Panc1 (cell line): Measurements from ENCODE around the gene DGCR2.

Experiments used
- CTCF ChIP-seq: fragments of 450-650 bp; IDR thresholded peaks from 2 replicates; pipeline ENCODE4 v1.5.1; 2017; ENCODE audit warnings: mild to moderate bottlenecking
- POLR2AphosphoS5 ChIP-seq: IDR thresholded peaks from 2 replicates; pipeline ENCODE4 v1.6.1; 2012; ENCODE audit warnings: mild to moderate bottlenecking, low read depth, low read length, moderate library complexity
- REST ChIP-seq, 2 experiments: IDR thresholded peaks; 2 replicates each; pipeline ENCODE4 v1.6.1; 2011 to 2012; ENCODE audit warnings: low read depth in 2 of 2, control low read depth in 1 of 2, low read length in 1 of 2, mild to moderate bottlenecking in 1 of 2, moderate library complexity in 1 of 2; ENCODE audit not compliant: insufficient read depth in 1 of 2
- SIN3A ChIP-seq: IDR thresholded peaks from 2 replicates; pipeline ENCODE4 v1.6.1; 2012; ENCODE audit warnings: low read depth, mild to moderate bottlenecking, low read length, moderate library complexity, borderline replicate concordance; ENCODE audit not compliant: insufficient read depth
- TCF7L2 ChIP-seq: IDR thresholded peaks from 2 replicates; pipeline ENCODE4 v1.6.1; 2011; ENCODE audit warnings: mild to moderate bottlenecking, low read depth, low read length, inconsistent platforms

- TF ChIP-seq CTCF: no peak
- TF ChIP-seq REST (IDR thresholded peaks at IDR 0.05; ENCODE audit: insufficient read depth in 1 of 2, low read depth in 2 of 2, low read length in 1 of 2): no peak
- TF ChIP-seq TCF7L2: no peak
- TF ChIP-seq POLR2AphosphoS5: no peak
- TF ChIP-seq SIN3A: no peak
Measured at GRCh38 chr22:19148417-19149046, 26.3 kb upstream of the DGCR2 start.
